Measurements from ENCODE around the gene PGK2. TPM values are rescaled to one million over a fixed set of nuclear protein-coding genes. Genes with fewer than 3 reads are reported as not detected.

PGK2 gene
- total and polyA plus RNA-seq, 2 of the 8 experiments (the other 6 are each of a cell fraction or from before 2014, with no cell fraction given), result not detected

DNA sequence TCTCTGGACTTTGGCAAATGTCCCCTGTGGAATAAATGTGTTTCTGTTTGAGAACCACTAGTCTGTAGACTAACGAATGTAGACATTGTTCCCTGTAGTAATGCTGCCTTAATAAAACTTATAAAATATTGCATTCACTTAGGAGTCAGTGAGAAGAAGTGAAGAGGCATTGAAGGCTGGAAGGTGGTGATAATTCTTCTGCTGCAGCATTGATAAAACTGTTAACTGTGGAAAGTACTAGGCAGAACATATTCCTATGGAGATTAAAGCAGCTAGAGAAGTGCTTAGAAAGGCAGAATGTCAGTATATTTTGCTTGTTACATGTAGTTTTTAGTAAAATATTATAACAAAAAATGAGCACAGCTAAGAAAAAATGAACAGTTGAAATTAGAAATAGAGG is 4.8 kb downstream of the PGK2 start:
- no peak for FAIRE-seq
- H2BK5ac ChIP-seq (ENCODE audit: low read depth, low read length), result no peak overlapping the region
- H3K9ac ChIP-seq (replicated peaks in 1 of 4; ENCODE audit: extremely low read depth in 1 of 4, low read depth in 3 of 4, low read length in 3 of 4), result no peak overlapping the region
- TF ChIP-seq NANOG (IDR thresholded peaks at IDR 0.05; ENCODE audit: insufficient read depth, low read depth, low read length, poor library complexity, severe bottlenecking), result no peak
- no peak for TF ChIP-seq CTBP2 (IDR thresholded peaks at IDR 0.05; ENCODE audit: borderline replicate concordance, insufficient read depth, insufficient read length, low read length)
- no peak for TF ChIP-seq PHF8 (conservative IDR thresholded peaks at IDR 0.05; ENCODE audit: low read depth, low read length)
- TF ChIP-seq, protein P1, sequence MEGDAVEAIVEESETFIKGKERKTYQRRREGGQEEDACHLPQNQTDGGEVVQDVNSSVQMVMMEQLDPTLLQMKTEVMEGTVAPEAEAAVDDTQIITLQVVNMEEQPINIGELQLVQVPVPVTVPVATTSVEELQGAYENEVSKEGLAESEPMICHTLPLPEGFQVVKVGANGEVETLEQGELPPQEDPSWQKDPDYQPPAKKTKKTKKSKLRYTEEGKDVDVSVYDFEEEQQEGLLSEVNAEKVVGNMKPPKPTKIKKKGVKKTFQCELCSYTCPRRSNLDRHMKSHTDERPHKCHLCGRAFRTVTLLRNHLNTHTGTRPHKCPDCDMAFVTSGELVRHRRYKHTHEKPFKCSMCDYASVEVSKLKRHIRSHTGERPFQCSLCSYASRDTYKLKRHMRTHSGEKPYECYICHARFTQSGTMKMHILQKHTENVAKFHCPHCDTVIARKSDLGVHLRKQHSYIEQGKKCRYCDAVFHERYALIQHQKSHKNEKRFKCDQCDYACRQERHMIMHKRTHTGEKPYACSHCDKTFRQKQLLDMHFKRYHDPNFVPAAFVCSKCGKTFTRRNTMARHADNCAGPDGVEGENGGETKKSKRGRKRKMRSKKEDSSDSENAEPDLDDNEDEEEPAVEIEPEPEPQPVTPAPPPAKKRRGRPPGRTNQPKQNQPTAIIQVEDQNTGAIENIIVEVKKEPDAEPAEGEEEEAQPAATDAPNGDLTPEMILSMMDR (IDR thresholded peaks at IDR 0.05; ENCODE audit: control extremely low read depth in 1 of 3, insufficient read depth in 1 of 3, low read depth in 1 of 3, low read length in 3 of 3), result no peak
- TF ChIP-seq ASH2L (IDR thresholded peaks at IDR 0.05; ENCODE audit: low read length), result no peak
- no peak for TF ChIP-seq POU5F1 (IDR thresholded peaks at IDR 0.05; ENCODE audit: low read depth, low read length)
- no peak for TF ChIP-seq RNF2 (IDR thresholded peaks at IDR 0.05; ENCODE audit: borderline replicate concordance, low read depth, low read length, missing control alignments, poor library complexity, severe bottlenecking)
- TF ChIP-seq SIN3A (conservative IDR thresholded peaks at IDR 0.05 in 1 of 2, IDR thresholded peaks at IDR 0.05 in 1 of 2; ENCODE audit: low read depth in 1 of 2, low read length in 2 of 2), result no peak
- TF ChIP-seq SUZ12 (IDR thresholded peaks at IDR 0.05; ENCODE audit: low read length), result no peak
- TF ChIP-seq ZNF274 (IDR thresholded peaks at IDR 0.05; ENCODE audit: borderline replicate concordance, extremely low read depth, low read length), result no peak
- no peak for TF ChIP-seq EZH2 (IDR thresholded peaks at IDR 0.05; ENCODE audit: low read depth, low read length, severe bottlenecking)

More for the DNA sequence above, 4.8 kb downstream of the PGK2 start:
- Histone ChIP-seq H2BK12ac (ENCODE audit: low read depth, low read length) (no peak overlapping the region), H3K4me2 (ENCODE audit: insufficient read depth in 1 of 2, low read depth in 2 of 2, low read length in 2 of 2) (no peak overlapping the region), H3K4me1 (replicated peaks in 1 of 4; ENCODE audit: control insufficient read depth in 3 of 4, insufficient read depth in 4 of 4, low read length in 3 of 4) (no peaks in the 10 kb centered on the region), H3K14ac (ENCODE audit: insufficient read length) (no peak overlapping the region), H2BK15ac (ENCODE audit: low read length) (no peak overlapping the region), H3K27me3 (replicated peaks in 1 of 4; ENCODE audit: control insufficient read depth in 3 of 4, extremely low read depth in 1 of 4, insufficient read depth in 3 of 4, low read length in 3 of 4) (no peaks in the 10 kb centered on the region), H3K4me3 (ENCODE audit: extremely low read depth in 1 of 4, insufficient read depth in 2 of 4, low read depth in 3 of 4, low read length in 4 of 4) (no peak overlapping the region), H2BK120ac (replicated peaks; ENCODE audit: low read depth, low read length) (no peak overlapping the region), H4K91ac (replicated peaks; ENCODE audit: insufficient read length, low read length) (no peak overlapping the region), H2AK5ac (ENCODE audit: low read depth, low read length) (no peak overlapping the region), H3K23ac (ENCODE audit: insufficient read length) (no peak overlapping the region), H4K8ac (ENCODE audit: extremely low read depth, insufficient read depth, low read length) (no peak overlapping the region), H3K79me1 (ENCODE audit: low read depth, low read length) (no peaks in the 10 kb centered on the region), H2AFZ (ENCODE audit: low read length) (no peak overlapping the region), H2BK20ac (ENCODE audit: low read length) (no peak overlapping the region), H3K79me2 (ENCODE audit: control insufficient read depth in 1 of 2, insufficient read depth in 2 of 2, low read length in 2 of 2) (no peaks in the 10 kb centered on the region), H3K36me3 (ENCODE audit: control insufficient read depth in 2 of 4, insufficient read depth in 4 of 4, low read length in 3 of 4) (no peaks in the 10 kb centered on the region), H3K23me2 (ENCODE audit: low read depth, low read length) (no peaks in the 10 kb centered on the region), H3K27ac (ENCODE audit: low read depth, low read length) (no peak overlapping the region), H3K18ac (ENCODE audit: extremely low read depth, low read length) (no peak overlapping the region), H4K20me1 (replicated peaks in 1 of 2; ENCODE audit: control insufficient read depth in 1 of 2, insufficient read depth in 2 of 2, low read length in 2 of 2) (no peaks in the 10 kb centered on the region), H3K9me3 (ENCODE audit: insufficient read depth in 2 of 2, low read depth in 1 of 2, low read length in 1 of 2) (no peaks in the 10 kb centered on the region), H3K56ac (replicated peaks; ENCODE audit: insufficient read length, low read depth, low read length) (no peak overlapping the region), H4K5ac (ENCODE audit: insufficient read length, low read depth, low read length) (no peak overlapping the region), H3K4ac (replicated peaks; ENCODE audit: insufficient read length, low read depth, low read length) (no peak overlapping the region)
- no peak for DNase-seq (ENCODE audit: low read depth in 1 of 2, low spot score in 2 of 2)
- ChIA-PET CTCF (ENCODE audit: partially characterized antibody) (no interaction called here), POLR2A (ENCODE audit: partially characterized antibody) (no interaction called here)
- 91% methylated on average over 1 of the region's 1 CpG; no CpG with 5 or more reads in 1 of the 2 experiments for WGBS, 2 experiments (ENCODE audit: extremely low coverage in 1 of 2, insufficient coverage in 1 of 2, insufficient read length in 1 of 2, insufficient replicate concordance in 2 of 2, low coverage in 1 of 2, low lambda C conversion rate in 2 of 2, missing lambda C conversion rate in 1 of 2)

Measured in H1 (cell line).